Bronchial epithelial cell (primary cell): ENCODE data around the gene DLGAP4. TPM values are rescaled to one million over a fixed set of nuclear protein-coding genes. Genes with fewer than 3 reads are reported as not detected.

Experiments used
- DNase-seq: peaks from one replicate; pipeline ENCODE4 v3.0.0-alpha.2; 2010; ENCODE audit warnings: low read depth
- FAIRE-seq: peaks from 2 replicates; lab custom pipeline; 2011; peaks lifted over from hg19 to GRCh38; lab: Jason Lieb, UNC
- H3K27me3 ChIP-seq: 2 replicates; pipeline ENCODE4 v1.5.1; 2011; ENCODE audit warnings: low read length; ENCODE audit not compliant: control insufficient read depth, insufficient read depth
- H3K36me3 ChIP-seq: 2 replicates; pipeline ENCODE4 v1.5.1; 2011; ENCODE audit warnings: low read length; ENCODE audit not compliant: control insufficient read depth, insufficient read depth
- H3K4me3 ChIP-seq: 2 replicates; pipeline ENCODE4 v1.5.1; 2011; ENCODE audit warnings: mild to moderate bottlenecking, low read depth, low read length, control low read depth
- CTCF ChIP-seq: IDR thresholded peaks from 2 replicates; pipeline ENCODE4 v1.5.1; 2011; ENCODE audit warnings: mild to moderate bottlenecking, moderate library complexity, low read length, control low read depth, inconsistent platforms; ENCODE audit not compliant: insufficient read depth, severe bottlenecking
- total RNA-seq: library from RNA; depleted of rRNA; stranded (reverse); fragments of >200 nt; gene quantifications from 2 replicates; pipeline ENCODE4 v1.2.1, GENCODE V29; 2014

DLGAP4 gene
- total RNA-seq, 1 donor from 2014 or later, result 5.5 TPM

- Histone ChIP-seq H3K27me3 (no peaks in the 10 kb centered on the region), H3K36me3 (peaks cover 37% of the 10 kb centered on the region), H3K4me3 (no peak overlapping the region)
- DNase-seq (no peak), FAIRE-seq (no peak)
- no peak for TF ChIP-seq CTCF
Measured at GRCh38 chr20:36499211-36499610, 193.1 kb downstream of the DLGAP4 start.

GRCh38 chr20:36499723-36500501, 193.8 kb downstream of the DLGAP4 start:
- no peak for FAIRE-seq
- Histone ChIP-seq H3K4me3 (no peak overlapping the region), H3K27me3 (no peaks in the 10 kb centered on the region), H3K36me3 (peaks cover 37% of the 10 kb centered on the region)
- DNase-seq, result no peak
- TF ChIP-seq CTCF, result no peak

- Histone ChIP-seq H3K4me3 (no peak overlapping the region), H3K27me3 (no peaks in the 10 kb centered on the region), H3K36me3 (peaks cover 36% of the 10 kb centered on the region)
- DNase-seq (no peak), FAIRE-seq (no peak)
- no peak for TF ChIP-seq CTCF
Measured at GRCh38 chr20:36501367-36502006, 195.3 kb downstream of the DLGAP4 start.

- Histone ChIP-seq H3K27me3 (no peaks in the 10 kb centered on the region), H3K4me3 (no peak overlapping the region), H3K36me3 (peaks cover 22% of the 10 kb centered on the region)
- no peak for FAIRE-seq
- no peak for TF ChIP-seq CTCF
- no peak for DNase-seq
Measured at GRCh38 chr20:36504295-36504694, 198.2 kb downstream of the DLGAP4 start.

GRCh38 chr20:36506253-36506652, 200.1 kb downstream of the DLGAP4 start:
- no peaks in the 10 kb centered on the region for H3K27me3 ChIP-seq
- DNase-seq, result no peak
- no peak overlapping the region for H3K4me3 ChIP-seq
- H3K36me3 ChIP-seq, result peaks cover 10% of the 10 kb centered on the region
- no peak for TF ChIP-seq CTCF
- FAIRE-seq, result no peak
